Medulla oblongata (tissue), 1 donor: ENCODE measurements around the gene ABCG2.
"Not testable (repeated sequence)": the region's sequence is repeated elsewhere in the genome, so short reads cannot be mapped to it uniquely, and the experiment has no call there.

Experiments used
- DNase-seq: peaks from one replicate; pipeline ENCODE4 v3.0.0-alpha.2; 2015; ENCODE audit errors: extremely low spot score

The ABCG2 gene

DNA sequence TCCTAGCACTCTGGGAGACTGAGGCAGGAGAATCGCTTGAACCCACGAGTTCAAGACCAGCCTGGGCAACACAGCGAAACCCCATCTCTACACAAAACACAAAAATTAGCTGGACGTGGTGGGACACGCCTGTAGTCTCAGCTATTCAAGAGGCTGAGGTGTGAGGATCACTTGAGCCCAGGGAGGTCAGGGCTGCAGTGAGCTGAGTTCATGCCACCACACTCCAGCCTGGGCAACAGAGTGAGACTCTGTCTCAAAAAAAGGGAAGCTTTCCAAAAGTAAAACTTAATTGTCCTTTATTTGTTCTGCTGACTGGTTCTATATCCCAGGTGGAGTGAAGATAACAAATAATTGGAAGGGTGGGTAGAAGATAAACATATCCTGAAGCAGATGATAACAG is 45.6 kb downstream of the ABCG2 start:
- DNase-seq = no peak

DNA sequence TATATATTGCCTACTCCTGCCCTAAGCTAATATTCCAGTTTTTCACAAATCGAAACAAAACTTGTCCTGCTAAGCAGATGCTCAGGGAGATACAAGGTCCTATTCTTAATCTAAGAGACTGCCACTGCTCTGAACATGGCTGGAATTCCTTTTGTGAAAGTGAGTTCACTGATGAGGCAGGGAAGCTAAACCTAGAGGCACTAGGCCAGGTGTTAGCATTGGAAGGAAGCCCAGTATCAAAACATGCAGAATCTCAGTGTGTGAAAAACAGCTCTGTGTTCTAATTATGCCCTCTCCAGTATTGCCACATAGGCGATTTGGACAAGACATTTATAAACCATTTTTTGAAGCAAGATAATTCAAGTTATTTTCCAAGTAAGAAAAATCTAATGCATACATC is 47.6 kb downstream of the ABCG2 start:
- no peak for DNase-seq

GRCh38 chr4:88109123-88109881 is 49.1 kb downstream of the ABCG2 start:
- DNase-seq = no peak

- no peak for DNase-seq
Observed at GRCh38 chr4:88108747-88109122, 49.7 kb downstream of the ABCG2 start.

- DNase-seq = not testable (repeated sequence)
Observed at GRCh38 chr4:88108108-88108465, 50.4 kb downstream of the ABCG2 start.

- no peak for DNase-seq
Observed at GRCh38 chr4:88107406-88108107, 50.9 kb downstream of the ABCG2 start.

GRCh38 chr4:88106205-88106604 is 52.2 kb downstream of the ABCG2 start:
- no peak for DNase-seq

- no peak for DNase-seq
Observed at GRCh38 chr4:88104902-88105610, 53.4 kb downstream of the ABCG2 start.

- DNase-seq = no peak
Observed at GRCh38 chr4:88102026-88102425, 56.4 kb downstream of the ABCG2 start.

GRCh38 chr4:88101165-88101564 is 57.3 kb downstream of the ABCG2 start:
- DNase-seq = peak; percentile 82

DNA sequence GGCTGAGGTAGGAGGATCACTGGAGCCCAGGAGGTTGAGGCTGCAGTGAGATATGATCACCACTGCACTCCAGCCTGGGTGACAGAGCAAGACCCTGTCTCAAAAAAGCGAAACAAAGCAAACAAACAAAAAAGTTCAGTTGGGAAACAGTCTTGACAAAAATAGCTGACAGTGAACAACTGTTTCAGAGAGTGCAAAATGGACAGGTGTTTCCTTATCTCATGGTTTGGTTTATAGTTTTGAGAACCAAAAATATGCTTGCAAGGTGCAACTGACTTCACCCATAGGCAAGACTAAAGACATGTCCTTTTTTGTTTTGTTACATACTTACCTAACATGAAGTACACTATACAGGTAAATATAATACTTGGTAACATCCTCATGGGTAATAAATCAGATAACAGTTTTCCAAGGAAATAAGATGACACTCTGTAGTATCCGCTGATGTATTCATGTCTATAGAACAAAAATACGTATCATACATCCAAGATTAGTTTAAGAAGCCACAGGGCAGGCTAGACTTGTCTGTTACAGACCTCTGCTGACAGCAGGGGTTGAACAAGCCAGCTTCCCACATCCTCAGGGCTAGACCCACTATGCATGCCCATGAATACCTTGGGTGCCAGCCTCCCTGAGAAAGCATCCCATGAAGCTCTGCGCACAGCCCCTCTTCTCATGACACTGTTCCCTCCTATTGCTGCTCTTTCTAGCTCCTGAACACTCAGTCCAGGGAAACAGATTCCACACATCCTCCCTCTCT is 59.3 kb downstream of the ABCG2 start:
- DNase-seq = no peak

- DNase-seq = no peak
Observed at GRCh38 chr4:88097781-88098180, 60.7 kb downstream of the ABCG2 start.

- DNase-seq = no peak
Observed at GRCh38 chr4:88097301-88097700, 61.1 kb downstream of the ABCG2 start.

- no peak for DNase-seq
Observed at GRCh38 chr4:88093874-88094273, 64.6 kb downstream of the ABCG2 start.

DNA sequence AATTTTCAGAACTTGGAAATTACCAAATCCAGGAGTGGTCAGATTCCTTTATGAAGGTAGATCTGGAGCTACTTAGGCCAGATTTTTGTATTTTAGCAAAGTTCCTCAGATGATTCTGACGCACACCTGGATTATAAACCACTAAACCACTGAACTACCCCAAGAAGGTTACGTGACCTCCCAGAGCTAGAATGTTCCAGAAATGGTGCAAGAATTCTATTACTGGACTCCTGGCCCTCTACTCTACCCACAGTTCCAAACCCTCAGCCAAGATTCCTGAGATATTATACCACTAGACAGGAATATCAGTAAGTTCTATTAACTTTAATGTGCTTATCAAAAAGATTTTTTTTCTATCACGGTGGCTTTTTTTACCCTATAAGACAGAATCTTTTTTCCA is 67.1 kb downstream of the ABCG2 start:
- DNase-seq = no peak

DNA sequence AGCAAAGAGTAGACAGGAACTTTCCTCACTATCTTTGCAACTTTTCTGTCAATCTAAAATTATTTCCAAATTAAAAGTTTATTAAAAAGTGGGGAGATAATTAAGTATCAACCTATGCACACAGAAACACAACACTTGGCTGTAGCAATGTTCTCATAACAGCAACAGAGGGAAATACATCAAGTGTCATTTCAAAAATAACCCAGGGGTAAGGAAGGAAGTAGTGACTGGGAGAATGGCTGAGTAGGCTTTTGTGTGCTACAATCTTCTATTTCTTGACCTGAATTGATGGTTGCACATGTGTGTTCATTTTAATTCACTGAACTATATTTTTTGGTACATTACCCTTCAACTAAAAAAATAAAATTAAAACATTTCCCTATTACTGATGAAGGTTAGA is 67.5 kb downstream of the ABCG2 start:
- DNase-seq = peak; percentile 22

DNA sequence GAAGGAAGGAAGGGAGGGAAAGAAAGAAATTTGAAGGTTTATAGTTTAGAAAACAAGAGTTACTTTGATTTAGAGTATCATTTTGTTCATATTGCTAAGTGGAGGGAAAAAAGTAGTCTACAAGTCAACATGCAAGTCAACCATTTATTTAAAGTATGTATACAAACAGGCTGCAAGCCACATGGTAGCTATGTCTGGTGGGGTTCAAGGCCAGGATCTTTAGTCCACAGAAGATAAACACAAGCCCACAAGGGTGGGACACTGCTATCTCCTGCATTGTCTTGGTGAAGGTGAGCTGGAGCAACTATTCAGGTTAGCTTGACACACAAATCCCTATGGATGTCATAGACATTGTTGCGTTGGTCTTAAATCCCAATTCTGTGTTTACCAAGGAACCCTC is 71.4 kb downstream of the ABCG2 start:
- no peak for DNase-seq

- no peak for DNase-seq
Observed at GRCh38 chr4:88080626-88081025, 77.8 kb downstream of the ABCG2 start.

GRCh38 chr4:88078579-88078978 is 79.9 kb downstream of the ABCG2 start:
- no peak for DNase-seq

DNA sequence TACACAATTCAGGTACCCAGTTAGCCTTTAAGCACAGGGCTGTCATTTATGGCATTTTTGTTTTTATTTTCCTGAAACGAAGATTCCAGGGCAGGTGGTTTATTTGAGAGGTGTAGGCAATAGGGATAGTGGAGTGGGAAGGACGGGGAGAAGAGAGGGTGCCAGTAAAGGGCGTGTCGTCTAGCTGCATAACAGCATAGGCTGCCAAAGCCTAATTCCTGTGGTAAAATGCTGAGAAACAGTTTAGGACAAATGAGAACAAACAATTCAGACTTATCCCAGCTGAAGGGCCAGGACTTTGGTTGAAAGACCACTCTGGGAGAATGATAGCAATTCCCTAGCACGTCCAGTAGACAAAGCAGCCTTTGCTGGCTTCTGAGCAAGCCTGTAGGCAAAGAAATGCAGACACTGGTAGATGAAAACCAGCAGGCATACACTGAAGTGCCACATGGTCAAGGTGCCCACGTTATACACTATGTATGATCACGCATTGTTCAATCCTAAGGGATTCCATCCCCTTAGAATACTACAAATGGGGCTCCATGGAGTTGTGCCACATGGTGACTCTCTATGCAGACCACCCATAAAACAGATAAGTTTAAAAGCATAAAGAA is 80.4 kb downstream of the ABCG2 start:
- DNase-seq = no peak

GRCh38 chr4:88075336-88075735 is 83.1 kb downstream of the ABCG2 start:
- DNase-seq = no peak

- DNase-seq = no peak
Observed at GRCh38 chr4:88070031-88070430, 88.4 kb downstream of the ABCG2 start.
